HG03025 (cell line): Measurements from ENCODE around the gene SLC38A10.
A peak's percentile ranks its signal among the peaks of the same experiment; 100 is the strongest.

Source experiments
- ATAC-seq: cut with Tn5 transposase; IDR thresholded peaks from one replicate; pipeline ENCODE4 v1.9.1; 2021; ENCODE audit warnings: mild to moderate bottlenecking, moderate library complexity; ENCODE audit not compliant: unreplicated experiment, low FRiP score

The SLC38A10 gene

DNA sequence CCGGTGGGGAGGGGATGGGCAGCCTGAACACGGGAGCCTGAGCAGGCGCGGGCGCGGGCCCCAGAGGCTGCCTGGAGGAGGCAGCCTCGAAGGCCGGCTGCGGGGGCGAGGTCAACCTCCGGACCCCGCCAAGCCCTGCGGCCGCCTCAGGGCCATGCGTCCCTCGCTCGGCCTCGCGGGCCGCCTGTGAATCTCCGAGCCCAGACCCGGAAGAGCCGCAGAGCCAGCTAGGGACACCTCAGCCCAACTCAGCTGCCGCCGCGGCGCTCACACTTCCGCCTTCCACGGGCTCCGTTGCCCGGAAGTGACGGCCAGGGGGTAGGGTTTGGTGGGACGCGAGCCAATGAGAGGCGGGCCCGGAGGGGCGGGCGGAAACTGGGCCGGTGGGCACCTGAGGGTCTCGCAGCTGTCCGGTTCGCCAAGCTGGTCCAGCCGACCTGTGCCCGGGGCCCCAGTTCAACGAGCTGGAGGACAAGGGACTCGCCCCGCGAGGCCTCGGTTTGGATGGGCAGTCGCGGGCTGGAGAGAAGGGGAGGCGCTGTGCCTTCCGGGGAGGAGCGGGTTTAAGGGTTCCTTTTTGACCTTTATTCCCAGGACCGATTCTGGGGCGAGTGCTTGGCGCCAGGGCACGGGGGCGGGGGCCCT is at the start of gene SLC38A10:
Gene SLC38A10, minus strand, starts transcription at position 277 of the 645 bp plus-strand sequence. CDS start 386 bp downstream, outside the sequence.
- ATAC-seq = peak; percentile 76

GRCh38 chr17:81342269-81343070 is 47.4 kb upstream of the SLC38A10 start:
- no peak for ATAC-seq

DNA sequence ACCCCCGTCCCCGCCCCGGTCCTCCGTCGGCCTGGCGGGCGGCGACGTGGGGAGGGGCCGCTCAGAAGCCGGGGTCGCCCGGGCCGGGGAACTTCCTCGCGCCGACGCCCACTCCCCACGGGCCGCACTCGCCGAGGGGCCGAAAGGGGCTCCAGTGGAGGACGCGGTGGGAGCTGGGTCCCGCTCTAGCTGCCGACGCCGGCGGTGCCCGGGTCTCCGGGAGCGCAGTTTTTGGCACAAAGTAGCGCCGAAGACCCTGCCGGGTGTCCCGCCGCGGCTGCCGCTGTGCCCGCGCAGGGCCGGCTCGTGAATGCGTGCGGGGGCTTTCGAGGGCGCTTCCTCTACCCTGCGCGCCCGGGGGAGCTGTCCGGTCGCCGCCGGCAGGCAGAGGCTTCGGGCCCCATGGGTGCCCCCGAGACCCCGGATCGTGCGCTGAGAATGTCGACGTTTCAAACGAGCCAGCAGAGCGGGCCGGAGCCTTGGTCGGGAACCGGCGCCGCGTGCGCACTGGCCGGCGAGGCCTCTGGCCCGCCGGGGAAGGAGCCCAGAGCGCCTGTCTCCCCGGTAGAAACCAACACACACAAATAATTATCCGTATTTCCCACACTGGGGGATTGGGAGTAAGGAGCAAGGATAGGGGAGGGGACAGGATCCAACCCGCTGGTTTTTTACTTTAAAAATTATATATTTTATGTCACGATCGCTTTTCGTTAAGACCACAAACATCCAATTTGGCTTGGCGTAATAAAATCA is 46.6 kb upstream of the SLC38A10 start:
- ATAC-seq = no peak

GRCh38 chr17:81340607-81341515 is 45.8 kb upstream of the SLC38A10 start:
- no peak for ATAC-seq

DNA sequence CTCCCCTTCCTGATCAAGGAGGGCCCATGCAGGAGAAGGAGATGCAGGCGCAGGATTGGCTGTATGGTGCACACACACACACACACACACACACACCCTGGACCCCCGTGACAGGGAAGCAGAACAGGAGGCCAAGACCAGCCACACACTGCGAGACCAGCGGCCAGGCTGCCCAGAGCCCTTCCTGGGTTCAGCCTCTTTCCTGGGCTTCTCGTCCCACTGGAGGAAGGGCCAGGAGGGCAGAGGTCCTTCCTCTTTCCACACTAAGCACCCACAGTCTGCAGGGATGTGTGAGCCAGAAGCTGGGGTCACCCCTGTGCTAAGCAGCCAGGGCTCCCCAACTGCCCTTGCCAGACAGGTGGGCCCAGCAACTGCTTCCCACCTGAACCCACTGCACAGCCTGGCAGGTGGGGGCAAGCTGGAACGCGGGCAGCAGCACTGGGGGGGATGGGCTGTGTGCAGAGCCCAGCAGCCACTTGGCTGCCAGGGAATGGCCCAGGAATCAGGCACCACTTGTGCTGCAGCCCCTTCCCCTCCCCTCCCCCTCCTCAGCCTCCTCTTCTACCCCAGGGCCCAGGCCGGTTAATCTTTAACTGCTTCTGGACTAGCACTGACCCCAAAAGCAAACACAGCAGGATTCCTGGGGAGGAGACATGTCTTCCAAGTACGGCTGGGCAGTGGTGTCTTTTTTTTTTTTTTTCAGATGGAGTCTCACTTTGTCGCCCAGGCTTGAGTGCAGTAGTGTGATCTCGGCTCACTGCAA is 44.6 kb upstream of the SLC38A10 start:
- ATAC-seq = no peak

DNA sequence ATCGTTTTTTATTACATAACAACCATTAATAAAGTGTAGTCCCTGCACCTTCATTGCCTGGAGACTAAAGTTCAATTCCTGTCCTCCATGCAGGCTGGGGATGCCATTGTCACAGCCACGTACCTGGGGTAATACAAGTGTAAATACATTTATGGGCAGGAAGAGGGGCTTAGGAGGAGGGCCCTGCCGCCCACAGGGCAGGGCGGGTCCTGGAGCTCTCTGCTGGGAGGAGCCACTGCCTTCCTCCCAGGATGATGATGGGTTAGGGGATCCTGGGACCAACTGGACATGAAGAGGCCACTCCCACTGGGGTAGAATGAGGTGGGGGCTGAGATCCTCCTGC is 44.1 kb upstream of the SLC38A10 start:
- no peak for ATAC-seq

GRCh38 chr17:81338274-81339190 is 43.4 kb upstream of the SLC38A10 start:
- ATAC-seq = no peak

- ATAC-seq = no peak
Measured at GRCh38 chr17:81337476-81337879, 42.4 kb upstream of the SLC38A10 start.

DNA sequence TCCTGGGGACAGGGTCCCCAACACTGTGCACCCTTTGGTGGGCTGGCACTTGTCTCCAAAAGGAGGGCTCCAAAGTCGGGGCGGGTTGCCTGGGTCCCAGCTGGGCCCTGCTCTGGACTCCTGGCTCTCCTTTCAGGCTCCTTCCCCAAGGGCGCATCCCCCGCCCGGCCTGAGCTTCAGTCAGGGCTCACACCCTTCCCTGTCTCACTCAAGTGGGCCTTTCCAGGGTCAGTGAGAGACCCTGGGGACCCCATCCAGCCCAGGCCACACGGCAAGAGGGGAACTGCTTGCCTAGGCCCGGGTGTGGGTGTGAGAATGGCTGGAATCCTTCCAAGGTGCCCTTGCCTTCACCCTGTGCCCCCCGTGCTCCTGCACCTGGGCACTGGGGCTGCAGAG is 41.8 kb upstream of the SLC38A10 start:
- ATAC-seq = no peak

DNA sequence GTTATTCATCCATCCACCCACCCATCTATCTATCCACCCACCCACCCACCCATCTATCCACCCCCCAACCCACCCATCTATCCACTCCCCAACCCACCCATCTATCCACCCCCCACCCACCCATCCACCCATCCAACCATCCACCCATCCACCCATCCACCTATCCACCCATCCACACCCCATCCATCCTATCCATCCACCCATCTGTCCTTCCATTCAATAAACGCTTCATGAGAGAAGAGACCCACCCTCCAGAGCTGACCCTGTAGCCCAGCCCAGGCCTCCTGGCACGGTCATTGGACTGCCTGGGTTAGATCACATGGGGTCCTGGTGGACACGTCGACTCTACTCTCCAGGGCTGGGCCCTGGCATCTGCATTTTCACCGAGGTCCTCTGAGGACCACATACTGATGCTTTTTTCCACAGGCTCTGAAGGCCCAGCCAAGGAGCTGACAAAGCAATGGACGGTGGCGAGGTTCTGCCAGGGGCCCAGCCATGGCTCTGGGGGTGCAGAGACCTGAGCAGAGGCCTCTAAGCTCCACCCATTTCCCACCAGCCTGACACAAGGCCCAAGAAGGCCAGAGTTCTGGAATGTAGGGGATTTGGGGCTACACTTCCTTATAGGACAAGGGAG is 41.3 kb upstream of the SLC38A10 start:
- no peak for ATAC-seq

DNA sequence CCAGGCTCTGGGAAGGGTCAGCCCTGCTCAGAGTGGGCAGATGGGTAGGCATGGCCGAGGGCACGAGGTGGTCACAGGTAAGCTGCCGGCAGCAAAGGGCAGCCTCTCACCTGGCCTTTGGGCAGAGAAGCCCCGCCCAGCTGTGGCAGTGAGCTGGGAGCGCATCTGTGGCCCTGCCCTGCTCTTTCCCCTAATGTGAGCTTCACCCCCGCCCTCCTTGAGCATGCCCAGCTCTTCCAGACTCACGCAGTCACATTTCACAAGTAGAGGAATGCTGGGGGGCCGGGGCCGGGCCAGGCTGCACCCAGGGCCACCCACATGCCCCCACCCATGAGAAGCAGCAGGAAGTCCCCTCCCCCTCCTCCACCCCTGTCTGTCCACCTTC is 40.7 kb upstream of the SLC38A10 start:
- ATAC-seq = no peak

- no peak for ATAC-seq
Measured at GRCh38 chr17:81334987-81335772, 40.1 kb upstream of the SLC38A10 start.

- no peak for ATAC-seq
Measured at GRCh38 chr17:81334391-81334901, 39.3 kb upstream of the SLC38A10 start.

DNA sequence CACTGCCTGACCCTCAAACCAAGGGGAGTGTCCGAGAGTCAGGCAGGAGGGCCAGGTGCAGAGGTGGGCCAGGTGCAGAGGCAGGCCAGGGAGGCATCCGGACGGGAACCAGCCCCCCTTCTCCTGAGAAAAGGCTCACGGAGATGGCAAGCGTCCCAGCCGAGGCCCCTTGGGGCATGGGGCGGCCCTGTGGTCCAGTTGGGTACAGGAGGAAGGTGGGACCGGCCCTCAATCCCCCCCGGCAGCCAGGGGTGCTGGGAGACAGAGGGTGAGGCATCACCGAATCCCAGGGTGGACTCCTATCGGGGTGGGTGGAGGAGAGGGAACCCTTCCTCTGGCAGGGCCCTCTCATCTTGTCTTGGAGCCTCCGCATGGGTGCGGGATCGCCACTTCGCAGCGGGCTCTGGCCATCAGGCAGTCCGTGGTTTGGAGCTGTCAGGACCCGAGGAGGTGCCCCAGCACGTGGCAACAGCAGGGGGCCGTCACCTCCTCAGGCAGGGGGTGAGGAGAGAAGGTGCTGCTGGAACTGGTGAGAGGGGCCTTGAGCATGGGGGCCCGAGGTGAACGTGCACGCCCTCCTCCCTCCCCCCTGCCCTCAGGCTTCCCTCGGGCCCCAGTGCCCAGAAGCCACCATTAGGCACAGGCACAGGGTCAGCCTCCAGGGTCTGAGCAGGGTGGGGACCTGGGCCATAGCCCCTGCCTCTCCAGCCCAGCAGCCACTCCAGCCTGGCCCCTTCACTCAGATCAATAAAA is 38.7 kb upstream of the SLC38A10 start:
- ATAC-seq = no peak

GRCh38 chr17:81332914-81333528 is 37.9 kb upstream of the SLC38A10 start:
- ATAC-seq = no peak
